Liver (tissue), 9 donors: Measurements from ENCODE around the gene ZSCAN25. TPM values are rescaled to one million over a fixed set of nuclear protein-coding genes. Genes with fewer than 3 reads are reported as not detected.
"Not testable (repeated sequence)": the region's sequence is repeated elsewhere in the genome, so short reads cannot be mapped to it uniquely, and the experiment has no call there.

ENCODE experiments used
- DNase-seq: peaks from one replicate; pipeline ENCODE4 v3.0.0-alpha.2; 2017; ENCODE audit warnings: low spot score
- H3K27ac ChIP-seq, 2 donors: one replicate each; pipeline ENCODE4 v1.7.0; 2013; ENCODE audit warnings: inconsistent platforms in 2 of 2, low read length in 2 of 2, control low read depth in 1 of 2, low read depth in 1 of 2, mild to moderate bottlenecking in 1 of 2
- H3K27me3 ChIP-seq, 4 donors: one replicate each; pipeline versions ENCODE4 v1.6.1 to v1.7.0; 2013; ENCODE audit warnings: low read length in 3 of 4, inconsistent platforms in 1 of 4, mild to moderate bottlenecking in 1 of 4, moderate library complexity in 1 of 4; ENCODE audit not compliant: control insufficient read depth in 4 of 4, insufficient read depth in 4 of 4
- H3K36me3 ChIP-seq, 4 donors: one replicate each; pipeline versions ENCODE4 v1.6.1 to v1.7.0; 2013; ENCODE audit warnings: low read length in 3 of 4, mild to moderate bottlenecking in 3 of 4, low read depth in 1 of 4, moderate library complexity in 1 of 4; ENCODE audit not compliant: control insufficient read depth in 4 of 4, insufficient read depth in 3 of 4
- H3K4me1 ChIP-seq, 4 donors: one replicate each; pipeline versions ENCODE4 v1.6.1 to v1.7.0; 2013; ENCODE audit warnings: low read length in 3 of 4, mild to moderate bottlenecking in 3 of 4, moderate library complexity in 1 of 4; ENCODE audit not compliant: control insufficient read depth in 4 of 4, insufficient read depth in 4 of 4
- H3K4me3 ChIP-seq, 3 donors: one replicate each; pipeline versions ENCODE4 v1.6.1 to v1.7.0; 2013; ENCODE audit warnings: low read length in 3 of 3, control low read depth in 1 of 3, low read depth in 1 of 3, mild to moderate bottlenecking in 1 of 3
- H3K9ac ChIP-seq, 2 donors: one replicate each; pipeline ENCODE4 v1.7.0; 2013; ENCODE audit warnings: low read length in 2 of 2, mild to moderate bottlenecking in 2 of 2, moderate library complexity in 2 of 2, control low read depth in 1 of 2, low read depth in 1 of 2
- H3K9me3 ChIP-seq, 4 donors: one replicate each; pipeline versions ENCODE4 v1.6.1 to v1.7.0; 2013; ENCODE audit warnings: low read length in 3 of 4; ENCODE audit not compliant: control insufficient read depth in 4 of 4
- EGR1 ChIP-seq, 2 donors: IDR thresholded peaks; 2 replicates each; pipeline ENCODE4 v1.6.1; 2016 to 2018; ENCODE audit warnings: antibody characterized with exemption in 2 of 2, low read depth in 2 of 2
- FOXA1 ChIP-seq: IDR thresholded peaks from 2 replicates; pipeline ENCODE4 v1.6.1; 2016; ENCODE audit warnings: antibody characterized with exemption
- HNF4A ChIP-seq, 2 donors: conservative IDR thresholded peaks; 2 replicates each; pipeline ENCODE4 v1.6.1; 2016; ENCODE audit warnings: antibody characterized with exemption in 2 of 2, mild to moderate bottlenecking in 2 of 2
- HNF4G ChIP-seq: IDR thresholded peaks from 2 replicates; pipeline ENCODE4 v1.6.1; 2016; ENCODE audit warnings: antibody characterized with exemption
- JUND ChIP-seq, 2 donors: IDR thresholded peaks; 2 replicates each; pipeline ENCODE4 v1.6.1; 2016; ENCODE audit warnings: antibody characterized with exemption in 2 of 2
- RAD21 ChIP-seq, 2 donors: IDR thresholded peaks; 2 replicates each; pipeline ENCODE4 v1.6.1; 2016; ENCODE audit warnings: antibody characterized with exemption in 2 of 2, mild to moderate bottlenecking in 2 of 2
- RXRA ChIP-seq, 2 donors: IDR thresholded peaks; 2 replicates each; pipeline ENCODE4 v1.6.1; 2017 to 2018; ENCODE audit warnings: antibody characterized with exemption in 2 of 2, mild to moderate bottlenecking in 1 of 2
- SP1 ChIP-seq: IDR thresholded peaks from 2 replicates; pipeline ENCODE4 v1.6.1; 2018; ENCODE audit warnings: antibody characterized with exemption, mild to moderate bottlenecking
- YY1 ChIP-seq: IDR thresholded peaks from 2 replicates; pipeline ENCODE4 v1.6.1; 2016; ENCODE audit warnings: antibody characterized with exemption, mild to moderate bottlenecking
- WGBS: extraction: QIAGEN DNeasy Blood & Tissue Kit; methylation state at CpG from one replicate; pipeline ENCODE4 v1.1.7; 2013; 5-methylcytosine and 5-hydroxymethylcytosine counted together
- polyA plus RNA-seq, 2 donors: library from polyadenylated mRNA; stranded (reverse) in 1 of 2; unstranded in 1 of 2; fragments of 200-250 nt in 1 of 2; fragments of >200 nt in 1 of 2; fragmentation: Nextera tagmentation in 1 of 2; extraction: Ambion mirVana in 1 of 2; gene quantifications; one replicate each; pipeline versions ENCODE4 v1.2.1 to v1.2.3, GENCODE V29; 2013 to 2015
- total RNA-seq, 2 donors: library from RNA; depleted of rRNA; stranded (reverse); fragments of >200 nt; gene quantifications; one replicate each; pipeline ENCODE4 v1.2.3, GENCODE V29; 2014
- TF ChIP-seq, protein P1 (sequence below): IDR thresholded peaks from 2 replicates; pipeline ENCODE4 v1.6.1; 2016; ENCODE audit warnings: antibody characterized with exemption
- TF ChIP-seq, protein P2 (sequence below): IDR thresholded peaks from 2 replicates; pipeline ENCODE4 v1.6.1; 2016; ENCODE audit warnings: antibody characterized with exemption
- TF ChIP-seq, protein P3 (sequence below): fragments of 150-350 bp; IDR thresholded peaks from 2 replicates; pipeline ENCODE4 v1.5.1; 2017; ENCODE audit warnings: improper control_type of control experiment, low read depth, low read length; ENCODE audit not compliant: missing input control
- donor health status: healthy.
- donor health status: healthy.
- donor health status: healthy.
- donor health status: healthy.
- donor health status: healthy.

The ZSCAN25 gene
- total and polyA plus RNA-seq, 4 donors: 2.3 to 11.0 (median 5.9) TPM

DNA sequence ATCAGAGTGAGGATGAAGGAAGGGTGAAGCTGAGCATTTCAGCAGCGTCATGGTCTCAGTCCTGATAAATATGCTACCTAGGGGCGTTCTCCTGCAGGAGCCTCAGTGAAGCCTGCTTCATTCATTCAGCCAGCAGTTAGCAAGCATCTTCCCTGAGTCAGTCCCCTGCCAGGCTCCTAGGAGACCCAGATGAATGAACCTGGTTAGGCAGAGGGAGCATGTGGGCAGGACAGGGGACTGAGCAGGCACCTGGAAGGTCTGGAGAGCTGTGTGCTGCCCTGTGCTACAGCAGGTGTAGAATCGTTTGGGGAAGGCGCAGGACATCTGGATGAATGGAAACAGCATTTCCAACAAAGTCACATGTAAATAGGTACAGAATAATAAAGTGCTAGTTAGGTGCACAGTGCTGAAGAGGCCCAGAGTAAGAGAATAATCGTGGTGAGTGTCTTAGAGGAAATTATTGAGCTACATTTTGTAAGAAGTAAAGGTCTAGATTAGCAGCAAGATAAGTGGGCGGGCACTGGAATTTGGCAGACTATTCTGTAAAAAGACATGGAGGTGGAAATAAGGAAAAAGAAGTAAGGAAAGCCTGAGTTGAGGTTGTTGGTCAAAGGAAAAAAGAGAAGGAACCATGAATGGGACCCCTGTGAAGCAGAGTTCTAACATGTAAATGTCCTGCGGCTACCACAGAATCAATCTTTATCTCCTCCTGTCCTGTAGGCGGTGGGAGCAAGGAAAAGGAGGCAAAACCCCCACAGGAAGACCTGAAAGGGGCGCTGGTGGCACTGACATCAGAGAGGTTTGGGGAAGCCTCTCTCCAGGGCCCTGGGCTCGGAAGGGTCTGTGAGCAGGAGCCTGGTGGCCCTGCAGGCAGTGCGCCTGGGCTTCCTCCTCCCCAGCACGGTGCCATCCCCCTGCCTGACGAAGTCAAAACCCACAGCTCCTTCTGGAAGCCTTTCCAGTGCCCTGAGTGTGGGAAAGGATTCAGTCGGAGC lies 12.0 kb downstream of the ZSCAN25 start:
- H3K9ac ChIP-seq: no peak overlapping the region
- DNase-seq: no peak
- no peak overlapping the region for H3K4me3 ChIP-seq
- no peaks in the 10 kb centered on the region for H3K27me3 ChIP-seq
- TF ChIP-seq, protein P1, sequence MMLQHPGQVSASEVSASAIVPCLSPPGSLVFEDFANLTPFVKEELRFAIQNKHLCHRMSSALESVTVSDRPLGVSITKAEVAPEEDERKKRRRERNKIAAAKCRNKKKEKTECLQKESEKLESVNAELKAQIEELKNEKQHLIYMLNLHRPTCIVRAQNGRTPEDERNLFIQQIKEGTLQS: no peak
- TF ChIP-seq HNF4G (no peak), JUND (IDR thresholded peaks at IDR 0.05) (no peak), RXRA (IDR thresholded peaks at IDR 0.05) (no peak), FOXA1 (no peak), HNF4A (conservative IDR thresholded peaks at IDR 0.05) (no peak), EGR1 (IDR thresholded peaks at IDR 0.05; ENCODE audit: low read depth in 2 of 2) (no peak), SP1 (no peak), RAD21 (IDR thresholded peaks at IDR 0.05) (no peak), YY1 (no peak)
- WGBS: 90% methylated on average over 14 of the region's 14 CpGs
- H3K27ac ChIP-seq: no peak overlapping the region
- no peaks in the 10 kb centered on the region for H3K9me3 ChIP-seq
- H3K4me1 ChIP-seq: peaks cover 0 to 2% (median 0%) of the 10 kb centered on the region in 4 donors
- peaks cover 13 to 75% (median 62%) of the 10 kb centered on the region in 4 donors for H3K36me3 ChIP-seq

DNA sequence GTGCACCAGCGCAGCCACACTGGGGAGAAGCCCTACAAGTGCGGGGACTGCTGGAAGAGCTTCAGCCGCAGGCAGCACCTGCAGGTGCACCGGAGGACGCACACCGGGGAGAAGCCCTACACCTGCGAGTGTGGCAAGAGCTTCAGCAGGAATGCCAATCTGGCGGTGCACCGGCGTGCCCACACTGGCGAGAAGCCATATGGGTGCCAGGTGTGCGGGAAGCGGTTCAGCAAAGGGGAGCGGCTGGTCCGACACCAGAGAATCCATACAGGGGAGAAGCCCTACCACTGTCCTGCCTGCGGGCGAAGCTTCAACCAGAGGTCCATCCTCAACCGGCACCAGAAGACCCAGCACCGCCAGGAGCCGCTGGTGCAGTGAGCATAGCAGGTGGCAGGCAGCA lies 12.9 kb downstream of the ZSCAN25 start:
- Histone ChIP-seq H3K4me1 (peaks cover 0 to 2% (median 0%) of the 10 kb centered on the region in 4 donors), H3K9ac (no peak overlapping the region), H3K9me3 (no peaks in the 10 kb centered on the region), H3K27me3 (no peaks in the 10 kb centered on the region), H3K4me3 (no peak overlapping the region), H3K36me3 (peaks cover 10 to 67% (median 54%) of the 10 kb centered on the region in 4 donors), H3K27ac (no peak overlapping the region)
- TF ChIP-seq RXRA (IDR thresholded peaks at IDR 0.05) (no peak), SP1 (no peak)
- WGBS: 97% methylated on average over 20 of the region's 20 CpGs
- DNase-seq: no peak

DNA sequence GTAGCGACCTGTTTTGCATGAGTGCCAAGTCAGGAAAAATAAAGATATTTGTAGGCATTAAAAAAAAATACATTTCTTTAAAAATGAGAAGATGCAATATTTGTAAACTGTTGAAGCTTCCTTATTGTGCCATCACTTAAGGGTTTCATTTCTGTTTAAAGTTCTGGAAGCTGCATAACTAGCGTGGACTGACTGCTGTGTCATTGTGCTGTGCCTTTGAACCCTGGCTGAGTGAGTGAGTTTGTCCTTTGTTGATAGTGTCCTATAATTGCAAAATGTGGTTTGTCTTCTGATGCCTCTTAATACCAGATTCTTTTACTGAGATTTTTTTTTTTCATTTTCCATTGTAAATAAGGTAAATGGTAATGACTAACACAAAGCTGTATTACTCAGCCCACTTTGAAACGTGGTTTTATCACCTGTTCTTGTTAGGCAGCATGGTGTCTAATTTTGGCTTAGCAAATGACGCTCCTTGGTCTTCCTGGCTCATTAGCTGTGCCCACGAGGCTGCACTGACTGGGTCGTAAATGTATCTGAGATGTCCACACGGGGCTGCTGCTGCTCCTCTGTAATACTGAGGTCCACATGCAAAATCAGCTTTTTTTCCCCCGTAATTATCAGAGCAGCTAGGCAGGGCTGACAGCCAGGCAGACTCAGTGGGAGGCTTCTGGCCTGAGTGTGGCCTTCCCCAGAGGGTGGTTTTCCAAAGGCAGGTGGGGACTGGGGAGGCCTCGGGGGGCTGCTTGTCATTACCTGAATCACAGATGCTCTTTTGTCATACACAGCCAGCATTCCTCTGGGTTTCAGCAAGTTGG lies 14.8 kb downstream of the ZSCAN25 start:
- TF ChIP-seq, protein P2, sequence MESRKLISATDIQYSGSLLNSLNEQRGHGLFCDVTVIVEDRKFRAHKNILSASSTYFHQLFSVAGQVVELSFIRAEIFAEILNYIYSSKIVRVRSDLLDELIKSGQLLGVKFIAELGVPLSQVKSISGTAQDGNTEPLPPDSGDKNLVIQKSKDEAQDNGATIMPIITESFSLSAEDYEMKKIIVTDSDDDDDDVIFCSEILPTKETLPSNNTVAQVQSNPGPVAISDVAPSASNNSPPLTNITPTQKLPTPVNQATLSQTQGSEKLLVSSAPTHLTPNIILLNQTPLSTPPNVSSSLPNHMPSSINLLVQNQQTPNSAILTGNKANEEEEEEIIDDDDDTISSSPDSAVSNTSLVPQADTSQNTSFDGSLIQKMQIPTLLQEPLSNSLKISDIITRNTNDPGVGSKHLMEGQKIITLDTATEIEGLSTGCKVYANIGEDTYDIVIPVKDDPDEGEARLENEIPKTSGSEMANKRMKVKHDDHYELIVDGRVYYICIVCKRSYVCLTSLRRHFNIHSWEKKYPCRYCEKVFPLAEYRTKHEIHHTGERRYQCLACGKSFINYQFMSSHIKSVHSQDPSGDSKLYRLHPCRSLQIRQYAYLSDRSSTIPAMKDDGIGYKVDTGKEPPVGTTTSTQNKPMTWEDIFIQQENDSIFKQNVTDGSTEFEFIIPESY: no peak
- TF ChIP-seq RAD21 (IDR thresholded peaks at IDR 0.05): peak in 1 of 2 donors; percentile 67
- TF ChIP-seq, protein P3, sequence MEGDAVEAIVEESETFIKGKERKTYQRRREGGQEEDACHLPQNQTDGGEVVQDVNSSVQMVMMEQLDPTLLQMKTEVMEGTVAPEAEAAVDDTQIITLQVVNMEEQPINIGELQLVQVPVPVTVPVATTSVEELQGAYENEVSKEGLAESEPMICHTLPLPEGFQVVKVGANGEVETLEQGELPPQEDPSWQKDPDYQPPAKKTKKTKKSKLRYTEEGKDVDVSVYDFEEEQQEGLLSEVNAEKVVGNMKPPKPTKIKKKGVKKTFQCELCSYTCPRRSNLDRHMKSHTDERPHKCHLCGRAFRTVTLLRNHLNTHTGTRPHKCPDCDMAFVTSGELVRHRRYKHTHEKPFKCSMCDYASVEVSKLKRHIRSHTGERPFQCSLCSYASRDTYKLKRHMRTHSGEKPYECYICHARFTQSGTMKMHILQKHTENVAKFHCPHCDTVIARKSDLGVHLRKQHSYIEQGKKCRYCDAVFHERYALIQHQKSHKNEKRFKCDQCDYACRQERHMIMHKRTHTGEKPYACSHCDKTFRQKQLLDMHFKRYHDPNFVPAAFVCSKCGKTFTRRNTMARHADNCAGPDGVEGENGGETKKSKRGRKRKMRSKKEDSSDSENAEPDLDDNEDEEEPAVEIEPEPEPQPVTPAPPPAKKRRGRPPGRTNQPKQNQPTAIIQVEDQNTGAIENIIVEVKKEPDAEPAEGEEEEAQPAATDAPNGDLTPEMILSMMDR: peak; percentile 13
- peak in 1 of 2 donors; percentile 46 for TF ChIP-seq RXRA (IDR thresholded peaks at IDR 0.05)
- TF ChIP-seq HNF4A (conservative IDR thresholded peaks at IDR 0.05): peak in 1 of 2 donors; percentile 12
- no peaks in the 10 kb centered on the region for H3K9me3 ChIP-seq
- H3K4me3 ChIP-seq: no peak overlapping the region
- H3K27me3 ChIP-seq: no peaks in the 10 kb centered on the region
- no peak overlapping the region for H3K9ac ChIP-seq
- H3K27ac ChIP-seq: no peak overlapping the region
- peaks cover 7 to 48% (median 35%) of the 10 kb centered on the region in 4 donors for H3K36me3 ChIP-seq
- H3K4me1 ChIP-seq: peaks cover 0 to 2% (median 0%) of the 10 kb centered on the region in 4 donors
- DNase-seq: no peak
- 59% methylated on average over 9 of the region's 9 CpGs for WGBS

DNA sequence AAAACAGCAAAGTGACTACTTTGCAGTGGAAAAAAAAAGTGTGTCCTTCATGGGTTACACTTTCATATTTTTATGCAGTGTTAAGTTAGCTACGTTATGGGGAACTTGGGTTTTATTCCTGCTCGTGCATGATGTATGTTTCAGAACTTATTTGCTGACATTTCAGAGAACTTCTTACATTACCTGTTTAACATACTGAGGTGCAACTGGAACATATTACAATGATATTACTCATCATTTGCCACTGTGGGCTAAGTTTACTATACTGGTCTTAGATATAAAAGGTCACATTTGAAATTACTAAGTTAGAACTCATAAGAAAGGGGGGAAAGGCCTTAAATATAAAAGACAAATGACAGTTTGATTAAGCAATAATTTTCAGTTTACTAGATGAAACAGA lies 20.7 kb downstream of the ZSCAN25 start:
- H3K36me3 ChIP-seq, H3K27ac ChIP-seq, H3K4me1 ChIP-seq, DNase-seq, H3K9me3 ChIP-seq, H3K9ac ChIP-seq, H3K27me3 ChIP-seq, H3K4me3 ChIP-seq: not testable (repeated sequence)
- 87% methylated on average over 2 of the region's 2 CpGs for WGBS
